GM12878 (cell line): ENCODE data around the gene BRI3BP. TPM values are rescaled to one million over a fixed set of nuclear protein-coding genes. Genes with fewer than 3 reads are reported as not detected.
A peak's percentile ranks its signal among the peaks of the same experiment; 100 is the strongest.

Source experiments
- ATAC-seq: fragments of 200-7000 bp; cut with Tn5 transposase; 3 replicates; pipeline ENCODE4 v1.9.1; 2020; ENCODE audit warnings: mild to moderate bottlenecking, moderate library complexity
- BruUV-seq: library from RNA; stranded (reverse); fragments of 400-500 nt; replicated peaks from 2 replicates; lab custom pipeline; 2021; lab: Mats Ljungman, UMichigan
- CTCF ChIA-PET: fragments of 300-600 bp; sonication (Branson Sonifier 250); formaldehyde crosslinking; extraction: SDS; loops from one replicate; lab custom pipeline; 2021; ENCODE audit warnings: inconsistent platforms; lab: Yijun Ruan, JAX
- POLR2A ChIA-PET: fragments of 350-600 bp; formaldehyde crosslinking; extraction: SDS; loops from one replicate; lab custom pipeline; 2021; ENCODE audit warnings: inconsistent platforms; lab: Charles Lee
- RAD21 ChIA-PET: fragments of 300-600 bp; sonication (Branson Sonifier 250); formaldehyde crosslinking; loops from one replicate; lab custom pipeline; 2023; ENCODE audit warnings: antibody characterized with exemption; ENCODE audit not compliant: unreplicated experiment; lab: Charles Lee
- SMC1A ChIA-PET: fragments of 300-600 bp; sonication (Branson Sonifier 250); formaldehyde crosslinking; loops from one replicate; lab custom pipeline; 2023; ENCODE audit not compliant: unreplicated experiment, uncharacterized antibody; lab: Charles Lee
- DNase-seq: peaks from one replicate; pipeline ENCODE4 v3.0.0-alpha.2; 2011; ENCODE audit warnings: low read depth, low spot score
- FAIRE-seq: peaks from 3 replicates; lab custom pipeline; 2011; peaks lifted over from hg19 to GRCh38; lab: Jason Lieb, UNC
- H2AFZ ChIP-seq: 2 replicates; pipeline ENCODE4 v1.6.0; 2011; ENCODE audit warnings: low read depth, low read length, control low read depth; ENCODE audit not compliant: control insufficient read depth
- H3K27ac ChIP-seq: 2 replicates; pipeline ENCODE4 v1.5.1; 2011; ENCODE audit warnings: control low read depth; ENCODE audit not compliant: control insufficient read depth, insufficient read depth
- H3K27me3 ChIP-seq, 2 experiments: replicated peaks in 1 of 2; 2 replicates each; pipeline versions ENCODE4 v1.6.0 to v1.6.1; 2011; ENCODE audit warnings: low read length in 1 of 2; ENCODE audit not compliant: control insufficient read depth in 2 of 2, insufficient read depth in 2 of 2
- H3K36me3 ChIP-seq, 2 experiments: 2 replicates each; pipeline ENCODE4 v1.5.1; 2011; ENCODE audit warnings: low read length in 1 of 2; ENCODE audit not compliant: control insufficient read depth in 2 of 2, insufficient read depth in 2 of 2
- H3K4me1 ChIP-seq: 2 replicates; pipeline ENCODE4 v1.6.1; 2011; ENCODE audit warnings: mild to moderate bottlenecking, low read length, moderate library complexity, mixed read lengths; ENCODE audit not compliant: control insufficient read depth, insufficient read depth
- H3K4me2 ChIP-seq: 2 replicates; pipeline ENCODE4 v1.6.0; 2011; ENCODE audit warnings: control low read depth; ENCODE audit not compliant: control insufficient read depth, insufficient read depth
- H3K4me3 ChIP-seq: fragments of 200-600 bp; sonication (generic); 2 replicates; pipeline ENCODE4 v1.5.1; 2016
- H3K79me2 ChIP-seq: 2 replicates; pipeline ENCODE4 v1.6.0; 2011; ENCODE audit warnings: low read length; ENCODE audit not compliant: control insufficient read depth, insufficient read depth
- H3K9ac ChIP-seq: 2 replicates; pipeline ENCODE4 v1.8.0; 2011; ENCODE audit warnings: low read length, control low read depth, mixed read lengths; ENCODE audit not compliant: control insufficient read depth, insufficient read depth
- H3K9me3 ChIP-seq: replicated peaks from 3 replicates; pipeline ENCODE4 v1.5.1; 2011; ENCODE audit warnings: mild to moderate bottlenecking, low read length; ENCODE audit not compliant: control insufficient read depth, insufficient read depth
- H4K20me1 ChIP-seq: 2 replicates; pipeline ENCODE4 v1.6.0; 2011; ENCODE audit not compliant: control insufficient read depth, insufficient read depth
- YY1 ChIP-seq: IDR thresholded peaks from 2 replicates; pipeline ENCODE4 v1.6.1; 2011; ENCODE audit warnings: low read depth, mild to moderate bottlenecking, low read length
- WGBS: methylation state at CpG from one replicate; pipeline ENCODE4 v1.1.6; 2016; ENCODE audit warnings: low lambda C conversion rate; ENCODE audit not compliant: insufficient replicate concordance, insufficient coverage; ENCODE audit errors: missing lambda C conversion rate; 5-methylcytosine and 5-hydroxymethylcytosine counted together
- in situ Hi-C: fragments of 300-500 bp; cut with MboI; formaldehyde crosslinking; loops from 9 replicates; pipeline ENCODE4 v1.14.3; 2018; ENCODE audit warnings: mixed read lengths
- intact Hi-C: fragments of 100-400 bp; cut with micrococcal nuclease; formaldehyde crosslinking; loops from one replicate; pipeline ENCODE4 v1.14.2; 2022; ENCODE audit not compliant: unreplicated experiment
- polyA plus RNA-seq, 11 experiments: library from polyadenylated mRNA; depleted of rRNA in 4 of 11; unstranded in 6 of 11; stranded (reverse) in 5 of 11; fragments of >200 nt; fragmentation: Nextera tagmentation in 4 of 11; fragmentation: Illumina TruSeq in 1 of 11; extraction: Ambion mirVana in 4 of 11; extraction: Trizol in 1 of 11; gene quantifications; 1 replicate in 1 of 11; 2 replicates in 10 of 11; pipeline versions ENCODE4 v1.2.1 to v1.2.3, GENCODE V29; 2011 to 2016; ENCODE audit warnings: inconsistent platforms in 2 of 11, missing spikeins in 2 of 11, low read depth in 1 of 11
- total RNA-seq, 4 experiments: library from RNA; depleted of rRNA in 3 of 4; stranded (reverse); fragments of >200 nt in 3 of 4; fragmentation: Illumina TruSeq in 1 of 4; extraction: Trizol in 1 of 4; gene quantifications; 2 replicates each; pipeline versions ENCODE4 v1.2.1 to v1.2.3, GENCODE V29; 2013 to 2021
- TF ChIP-seq, protein P1 (sequence below): fragments of 450-650 bp; IDR thresholded peaks from 2 replicates; pipeline ENCODE4 v1.6.1; 2017; ENCODE audit warnings: mild to moderate bottlenecking, moderate library complexity

Gene BRI3BP
- total and polyA plus RNA-seq, 10 of the 15 experiments (the other 5 are each of a cell fraction or from before 2014, with no cell fraction given): 11.5 to 37.0 (median 28.5) TPM

DNA sequence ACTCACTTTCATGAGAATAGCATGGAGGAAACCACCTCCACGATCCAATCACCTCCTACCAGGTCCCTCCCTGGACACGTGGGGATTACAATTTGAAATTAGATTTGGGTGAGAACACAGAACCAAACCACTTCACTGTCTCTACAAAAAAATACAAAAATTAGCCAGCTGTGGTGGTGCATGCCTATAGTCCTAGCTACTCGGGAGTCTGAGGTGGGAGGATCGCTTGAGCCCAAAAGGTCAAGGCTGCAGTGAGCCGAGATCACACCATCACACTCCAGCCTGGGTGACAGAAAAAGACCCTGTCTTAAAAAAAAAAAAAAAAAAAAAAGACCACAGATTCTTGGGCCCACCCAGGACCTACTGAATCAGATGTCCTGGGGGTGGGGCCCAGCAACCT is 28.3 kb downstream of the BRI3BP start:
- peaks cover 11 to 27% of the 10 kb centered on the region in 2 experiments for H3K36me3 ChIP-seq
- no peak for DNase-seq
- no peaks in the 10 kb centered on the region for H4K20me1 ChIP-seq
- intact Hi-C loops: no loop called here
- in situ Hi-C loops: no loop called here
- H3K27ac ChIP-seq: no peak overlapping the region
- TF ChIP-seq YY1: no peak
- no peak for ATAC-seq
- SMC1A ChIA-PET: no interaction called here
- H3K4me2 ChIP-seq: no peak overlapping the region
- RAD21 ChIA-PET: no interaction called here
- no peaks in the 10 kb centered on the region for H3K4me1 ChIP-seq
- POLR2A ChIA-PET: interaction anchor here (0.7 kb wide), 1 partner anchor 16 kb away, joined by 4 read pairs; no protein-coding TSS in a partner anchor
- H2AFZ ChIP-seq: no peak overlapping the region
- no peaks in the 10 kb centered on the region for H3K9me3 ChIP-seq
- no TSS peak for BruUV-seq
- CTCF ChIA-PET: no interaction called here
- no peak overlapping the region for H3K4me3 ChIP-seq
- no peak overlapping the region for H3K9ac ChIP-seq
- FAIRE-seq: no peak
- no peaks in the 10 kb centered on the region for H3K79me2 ChIP-seq
- H3K27me3 ChIP-seq: no peaks in the 10 kb centered on the region
- 88% methylated on average over 5 of the region's 5 CpGs for WGBS

DNA sequence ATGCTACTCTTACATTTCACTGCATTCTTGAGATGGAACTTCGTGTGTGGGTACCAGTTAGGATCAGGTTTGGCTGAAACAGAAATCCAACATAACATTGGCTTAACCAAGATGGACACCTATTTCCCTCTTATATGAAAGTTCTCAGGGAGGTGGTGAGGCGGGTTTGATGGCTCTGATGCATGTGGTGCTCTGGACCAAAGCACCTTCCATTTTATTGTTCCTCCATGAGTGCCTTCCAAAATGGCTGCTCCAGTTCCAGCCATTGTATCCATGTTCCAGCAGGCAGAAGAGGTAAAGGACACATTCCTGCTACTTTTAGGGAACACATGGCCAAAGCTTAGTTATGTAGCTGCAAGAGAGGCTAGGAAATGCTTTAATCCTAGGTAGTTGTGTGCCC is 29.6 kb downstream of the BRI3BP start:
- no TSS peak for BruUV-seq
- no peaks in the 10 kb centered on the region for H3K27me3 ChIP-seq
- no peaks in the 10 kb centered on the region for H3K9me3 ChIP-seq
- no peak for ATAC-seq
- 97% methylated on average over 2 of the region's 2 CpGs for WGBS
- TF ChIP-seq YY1: 0 out of 2 replicates have a peak, but pooled peaks have one; percentile 44
- TF ChIP-seq, protein P1, sequence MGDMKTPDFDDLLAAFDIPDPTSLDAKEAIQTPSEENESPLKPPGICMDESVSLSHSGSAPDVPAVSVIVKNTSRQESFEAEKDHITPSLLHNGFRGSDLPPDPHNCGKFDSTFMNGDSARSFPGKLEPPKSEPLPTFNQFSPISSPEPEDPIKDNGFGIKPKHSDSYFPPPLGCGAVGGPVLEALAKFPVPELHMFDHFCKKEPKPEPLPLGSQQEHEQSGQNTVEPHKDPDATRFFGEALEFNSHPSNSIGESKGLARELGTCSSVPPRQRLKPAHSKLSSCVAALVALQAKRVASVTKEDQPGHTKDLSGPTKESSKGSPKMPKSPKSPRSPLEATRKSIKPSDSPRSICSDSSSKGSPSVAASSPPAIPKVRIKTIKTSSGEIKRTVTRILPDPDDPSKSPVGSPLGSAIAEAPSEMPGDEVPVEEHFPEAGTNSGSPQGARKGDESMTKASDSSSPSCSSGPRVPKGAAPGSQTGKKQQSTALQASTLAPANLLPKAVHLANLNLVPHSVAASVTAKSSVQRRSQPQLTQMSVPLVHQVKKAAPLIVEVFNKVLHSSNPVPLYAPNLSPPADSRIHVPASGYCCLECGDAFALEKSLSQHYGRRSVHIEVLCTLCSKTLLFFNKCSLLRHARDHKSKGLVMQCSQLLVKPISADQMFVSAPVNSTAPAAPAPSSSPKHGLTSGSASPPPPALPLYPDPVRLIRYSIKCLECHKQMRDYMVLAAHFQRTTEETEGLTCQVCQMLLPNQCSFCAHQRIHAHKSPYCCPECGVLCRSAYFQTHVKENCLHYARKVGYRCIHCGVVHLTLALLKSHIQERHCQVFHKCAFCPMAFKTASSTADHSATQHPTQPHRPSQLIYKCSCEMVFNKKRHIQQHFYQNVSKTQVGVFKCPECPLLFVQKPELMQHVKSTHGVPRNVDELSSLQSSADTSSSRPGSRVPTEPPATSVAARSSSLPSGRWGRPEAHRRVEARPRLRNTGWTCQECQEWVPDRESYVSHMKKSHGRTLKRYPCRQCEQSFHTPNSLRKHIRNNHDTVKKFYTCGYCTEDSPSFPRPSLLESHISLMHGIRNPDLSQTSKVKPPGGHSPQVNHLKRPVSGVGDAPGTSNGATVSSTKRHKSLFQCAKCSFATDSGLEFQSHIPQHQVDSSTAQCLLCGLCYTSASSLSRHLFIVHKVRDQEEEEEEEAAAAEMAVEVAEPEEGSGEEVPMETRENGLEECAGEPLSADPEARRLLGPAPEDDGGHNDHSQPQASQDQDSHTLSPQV: no peak
- TF ChIP-seq, all 136 proteins: peak for 1
- Histone ChIP-seq H2AFZ (no peak overlapping the region), H3K4me3 (no peak overlapping the region), H3K4me1 (no peaks in the 10 kb centered on the region), H3K9ac (no peak overlapping the region), H3K4me2 (no peak overlapping the region), H4K20me1 (no peaks in the 10 kb centered on the region), H3K36me3 (peaks cover 10 to 27% of the 10 kb centered on the region in 2 experiments), H3K79me2 (no peaks in the 10 kb centered on the region), H3K27ac (no peak overlapping the region)
- ChIA-PET SMC1A (no interaction called here), POLR2A (no interaction called here), RAD21 (no interaction called here), CTCF (no interaction called here)
- DNase-seq: no peak
- peak; percentile 27 for FAIRE-seq
- in situ Hi-C loops: no loop called here
- intact Hi-C loops: no loop called here
